Measurements from ENCODE around the gene TRIP4.
"Not testable (repeated sequence)": the region's sequence is repeated elsewhere in the genome, so short reads cannot be mapped to it uniquely, and the experiment has no call there.

Gene TRIP4

DNA sequence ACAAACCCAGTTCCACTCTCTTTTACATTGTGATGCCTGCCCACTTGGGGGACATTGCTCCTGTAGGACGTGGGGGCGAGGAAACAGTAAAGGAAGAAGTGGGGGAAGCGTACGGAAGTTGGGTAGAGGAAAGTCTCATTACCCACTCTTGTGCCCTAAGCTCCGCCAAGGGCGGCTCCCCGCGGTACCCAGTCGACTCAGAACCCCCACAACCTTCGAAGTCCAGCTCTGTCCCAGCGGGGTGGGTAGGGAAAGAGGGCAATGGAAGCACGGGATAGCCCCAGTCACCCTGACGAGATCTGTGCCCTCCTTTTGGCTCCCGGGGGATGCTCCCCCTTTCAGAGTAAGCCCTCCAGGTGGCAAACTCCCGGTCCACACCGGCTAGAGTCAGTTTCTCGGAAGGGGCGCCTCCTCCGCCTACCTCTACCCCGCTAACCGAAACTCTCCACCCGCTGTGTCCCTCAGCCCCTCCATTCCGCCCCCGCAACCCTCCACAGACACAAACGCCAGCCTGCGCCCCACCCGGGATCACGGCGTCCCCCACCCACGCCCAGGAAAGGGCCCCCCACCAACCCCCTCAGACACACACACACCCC, 32.2 kb upstream of the TRIP4 start:
- Histone ChIP-seq H3K27me3 (ENCODE audit: insufficient read depth, low read depth, severe bottlenecking) (no peaks in the 10 kb centered on the region), H3K4me3 (ENCODE audit: low read depth, low read length) (peak overlapping the region; percentile 55), H3K9me3 (ENCODE audit: severe bottlenecking) (no peaks in the 10 kb centered on the region), H3K27ac (peak overlapping the region; percentile 40; the same call in 1 of the 2 replicates), H3K36me3 (peaks cover 6% of the 10 kb centered on the region)
- DNase-seq = peak; percentile 22
- TF ChIP-seq CTCF (IDR thresholded peaks at IDR 0.05; ENCODE audit: low read depth, low read length) = no peak

- DNase-seq = peak; percentile 94
- no peaks in the 10 kb centered on the region for H3K9me3 ChIP-seq (ENCODE audit: severe bottlenecking)
- no peak for TF ChIP-seq CTCF (IDR thresholded peaks at IDR 0.05; ENCODE audit: low read depth, low read length)
- H3K36me3 ChIP-seq = peaks cover 10% of the 10 kb centered on the region
- peak within 1 kb of the TSS; percentile 55 for H3K4me3 ChIP-seq (ENCODE audit: low read depth, low read length)
- peak within 1 kb of the TSS; percentile 40; the same call in 1 of the 2 replicates for H3K27ac ChIP-seq
- H3K27me3 ChIP-seq (ENCODE audit: insufficient read depth, low read depth, severe bottlenecking) = no peaks in the 10 kb centered on the region
Observed at GRCh38 chr15:64355944-64356709, 31.5 kb upstream of the TRIP4 start, which contains the start of gene CSNK1G1. TSS of gene CSNK1G1 (minus strand) at chr15:64356173. CDS start at chr15:64300499, 55,674 bp downstream.

DNA sequence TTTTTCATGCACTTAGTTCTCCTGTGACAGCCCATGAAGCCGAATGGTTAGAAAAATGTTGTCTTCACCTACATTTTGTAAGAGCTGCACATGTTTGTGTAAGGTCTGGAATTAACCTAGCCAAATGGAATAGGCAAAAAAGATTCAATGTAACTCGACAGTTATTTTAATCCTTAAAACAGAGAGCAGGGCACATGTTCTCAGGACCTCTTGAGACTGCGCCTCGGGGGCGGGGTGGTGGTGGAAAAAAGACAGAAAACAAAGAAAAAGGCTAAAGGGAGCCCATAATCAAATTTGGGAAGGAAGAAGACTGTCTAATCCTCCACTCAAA, 31.0 kb upstream of the TRIP4 start:
- Histone ChIP-seq H3K36me3 (peaks cover 14% of the 10 kb centered on the region), H3K27me3 (ENCODE audit: insufficient read depth, low read depth, severe bottlenecking) (no peaks in the 10 kb centered on the region), H3K27ac (peak overlapping the region; percentile 5; the same call in 1 of the 2 replicates), H3K9me3 (ENCODE audit: severe bottlenecking) (no peaks in the 10 kb centered on the region), H3K4me3 (ENCODE audit: low read depth, low read length) (peak overlapping the region; percentile 55)
- DNase-seq = no peak
- no peak for TF ChIP-seq CTCF (IDR thresholded peaks at IDR 0.05; ENCODE audit: low read depth, low read length)

- Histone ChIP-seq H3K9me3 (ENCODE audit: severe bottlenecking) (no peaks in the 10 kb centered on the region), H3K27ac (no peak overlapping the region), H3K4me3 (ENCODE audit: low read depth, low read length) (no peak overlapping the region), H3K27me3 (ENCODE audit: insufficient read depth, low read depth, severe bottlenecking) (no peaks in the 10 kb centered on the region), H3K36me3 (peaks cover 37% of the 10 kb centered on the region)
- no peak for TF ChIP-seq CTCF (IDR thresholded peaks at IDR 0.05; ENCODE audit: low read depth, low read length)
- no peak for DNase-seq
Observed at GRCh38 chr15:64361259-64361658, 26.4 kb upstream of the TRIP4 start.

DNA sequence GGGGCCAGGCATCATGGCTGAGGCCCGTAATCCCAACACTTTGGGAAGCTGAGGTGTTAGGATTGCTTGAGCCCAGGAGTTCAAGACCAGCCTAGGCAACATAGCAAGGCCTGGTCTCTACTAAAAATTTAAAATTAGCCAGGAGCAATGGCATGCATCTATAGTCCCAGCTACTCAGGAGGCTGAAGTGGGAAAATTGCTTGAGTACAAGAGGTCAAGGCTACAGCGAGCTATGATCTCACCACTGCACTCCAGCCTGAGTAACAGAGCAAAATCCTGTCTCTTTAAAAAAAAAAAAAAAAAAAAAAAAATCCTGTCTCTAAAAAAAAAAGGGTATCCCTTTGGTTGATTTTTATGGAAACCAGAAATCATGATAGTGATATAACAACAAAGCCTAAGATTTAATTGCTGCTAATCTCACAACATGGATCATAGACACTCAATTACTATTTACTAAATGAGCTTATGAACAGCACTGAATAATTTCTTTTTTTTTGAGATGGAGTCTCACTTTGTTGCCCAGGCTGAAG, 18.5 kb upstream of the TRIP4 start:
- no peak for TF ChIP-seq CTCF (IDR thresholded peaks at IDR 0.05; ENCODE audit: low read depth, low read length)
- peaks cover 55% of the 10 kb centered on the region for H3K36me3 ChIP-seq
- no peaks in the 10 kb centered on the region for H3K9me3 ChIP-seq (ENCODE audit: severe bottlenecking)

DNA sequence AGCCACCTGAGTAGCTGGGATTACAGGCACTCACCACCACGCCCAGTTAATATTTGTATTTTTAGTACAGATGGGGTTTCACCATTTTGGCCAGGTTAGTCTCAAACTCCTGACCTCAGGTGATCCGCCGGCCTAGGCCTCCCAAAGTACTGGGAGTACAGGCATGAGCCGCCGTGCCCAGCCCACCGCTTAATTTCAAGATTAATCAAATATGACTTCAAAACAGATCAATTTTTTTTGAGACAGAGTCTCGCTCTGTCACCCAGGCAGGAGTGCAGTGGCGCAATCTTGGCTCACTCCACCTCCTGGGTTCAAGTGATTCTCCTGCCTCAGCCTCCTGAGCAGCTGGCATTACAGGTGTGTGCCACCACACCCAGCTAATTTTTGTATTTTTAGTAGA, 16.3 kb upstream of the TRIP4 start:
- not testable (repeated sequence) for DNase-seq; H3K27ac ChIP-seq; H3K27me3 ChIP-seq (ENCODE audit: insufficient read depth, low read depth, severe bottlenecking); H3K9me3 ChIP-seq (ENCODE audit: severe bottlenecking); H3K4me3 ChIP-seq (ENCODE audit: low read depth, low read length)
- H3K36me3 ChIP-seq = peaks cover 66% of the 10 kb centered on the region

More for the DNA sequence above, 18.5 kb upstream of the TRIP4 start:
- DNase-seq = no peak
- no peaks in the 10 kb centered on the region for H3K27me3 ChIP-seq (ENCODE audit: insufficient read depth, low read depth, severe bottlenecking)
- H3K27ac ChIP-seq = no peak overlapping the region
- H3K4me3 ChIP-seq (ENCODE audit: low read depth, low read length) = no peak overlapping the region
